RWPE2 (cell line): ENCODE results near the gene PTPRS.

Experiments
- ATAC-seq: fragments of 200-7000 bp; cut with Tn5 transposase; 3 replicates; pipeline ENCODE4 v1.9.1; 2021; ENCODE audit warnings: low read depth
- DNase-seq: peaks from one replicate; pipeline ENCODE4 v3.0.0-alpha.2; 2020; ENCODE audit warnings: low spot score
- H3K27ac ChIP-seq: fragments of 450-650 bp; 2 replicates; pipeline ENCODE4 v1.5.1; 2017; ENCODE audit warnings: mild to moderate bottlenecking; ENCODE audit not compliant: poor library complexity, severe bottlenecking
- H3K27me3 ChIP-seq: fragments of 250-450 bp; sonication (Bioruptor Pico); 2 replicates; pipeline ENCODE4 v1.5.1; 2021; ENCODE audit warnings: mild to moderate bottlenecking, moderate library complexity; ENCODE audit not compliant: insufficient read depth, poor library complexity, severe bottlenecking
- H3K36me3 ChIP-seq: fragments of 250-450 bp; sonication (Bioruptor Pico); 2 replicates; pipeline ENCODE4 v1.5.1; 2020; ENCODE audit warnings: low read depth, mild to moderate bottlenecking, moderate library complexity
- H3K4me1 ChIP-seq: fragments of 250-450 bp; sonication (Bioruptor Pico); 2 replicates; pipeline ENCODE4 v1.5.1; 2021; ENCODE audit warnings: mild to moderate bottlenecking, moderate library complexity; ENCODE audit not compliant: insufficient read depth, poor library complexity, severe bottlenecking
- H3K4me3 ChIP-seq: fragments of 250-450 bp; sonication (Bioruptor Pico); 2 replicates; pipeline ENCODE4 v1.5.1; 2021; ENCODE audit warnings: mild to moderate bottlenecking, moderate library complexity; ENCODE audit not compliant: severe bottlenecking
- H3K9me3 ChIP-seq: fragments of 250-450 bp; sonication (Bioruptor Pico); 2 replicates; pipeline ENCODE4 v1.5.1; 2021; ENCODE audit warnings: mild to moderate bottlenecking, moderate library complexity; ENCODE audit not compliant: severe bottlenecking
- CTCF ChIP-seq: fragments of 450-650 bp; IDR thresholded peaks from one replicate; pipeline ENCODE4 v1.5.1; 2017; ENCODE audit warnings: mild to moderate bottlenecking, moderate library complexity; ENCODE audit not compliant: poor library complexity, severe bottlenecking

PTPRS gene

GRCh38 chr19:5313307-5313706, 27.3 kb downstream of the PTPRS start:
- no peaks in the 10 kb centered on the region for H3K9me3 ChIP-seq
- ATAC-seq (no peak), DNase-seq (no peak)
- no peaks in the 10 kb centered on the region for H3K4me1 ChIP-seq
- no peak overlapping the region for H3K27ac ChIP-seq
- H3K36me3 ChIP-seq: no peaks in the 10 kb centered on the region
- no peak overlapping the region for H3K4me3 ChIP-seq
- H3K27me3 ChIP-seq: no peaks in the 10 kb centered on the region
- no peak for TF ChIP-seq CTCF

- ATAC-seq (no peak), DNase-seq (no peak)
- Histone ChIP-seq H3K9me3 (no peaks in the 10 kb centered on the region), H3K27me3 (no peaks in the 10 kb centered on the region), H3K27ac (no peak overlapping the region), H3K4me3 (no peak overlapping the region), H3K36me3 (no peaks in the 10 kb centered on the region), H3K4me1 (no peaks in the 10 kb centered on the region)
- no peak for TF ChIP-seq CTCF
Measured at GRCh38 chr19:5312058-5312457, 28.6 kb downstream of the PTPRS start.

- ATAC-seq: no peak
- no peak for DNase-seq
- Histone ChIP-seq H3K36me3 (no peaks in the 10 kb centered on the region), H3K9me3 (no peaks in the 10 kb centered on the region), H3K4me1 (no peaks in the 10 kb centered on the region), H3K27ac (no peak overlapping the region), H3K4me3 (no peak overlapping the region), H3K27me3 (no peaks in the 10 kb centered on the region)
- no peak for TF ChIP-seq CTCF
Measured at GRCh38 chr19:5309438-5310204, 31.0 kb downstream of the PTPRS start.

- ATAC-seq (peak; percentile 75), DNase-seq (no peak)
- H3K9me3 ChIP-seq: no peaks in the 10 kb centered on the region
- no peak for TF ChIP-seq CTCF
- H3K4me3 ChIP-seq: no peak overlapping the region
- H3K27me3 ChIP-seq: no peaks in the 10 kb centered on the region
- H3K27ac ChIP-seq: no peak overlapping the region
- no peaks in the 10 kb centered on the region for H3K36me3 ChIP-seq
- no peaks in the 10 kb centered on the region for H3K4me1 ChIP-seq
Measured at GRCh38 chr19:5308451-5309437, 31.9 kb downstream of the PTPRS start.
